IPS-20b (cell line): ENCODE measurements around the gene CYTH3.

Experiments used
- H3K27ac ChIP-seq: one replicate; pipeline ENCODE4 v1.5.1; 2013; ENCODE audit warnings: low read length
- H3K27me3 ChIP-seq: 2 replicates; pipeline ENCODE4 v1.6.1; 2013; ENCODE audit warnings: mild to moderate bottlenecking, low read length, inconsistent platforms; ENCODE audit not compliant: insufficient read depth
- H3K36me3 ChIP-seq: 2 replicates; pipeline ENCODE4 v1.6.1; 2013; ENCODE audit warnings: low read depth, mild to moderate bottlenecking, inconsistent platforms, low read length, moderate library complexity; ENCODE audit not compliant: insufficient read depth
- H3K4me1 ChIP-seq: 2 replicates; pipeline ENCODE4 v1.6.1; 2013; ENCODE audit warnings: mild to moderate bottlenecking, control low read depth, inconsistent platforms, low read length, moderate library complexity; ENCODE audit not compliant: insufficient read depth
- H3K4me3 ChIP-seq: 2 replicates; pipeline ENCODE4 v1.5.1; 2013; ENCODE audit warnings: mild to moderate bottlenecking, low read length, inconsistent platforms
- H3K9ac ChIP-seq: 2 replicates; pipeline ENCODE4 v1.6.1; 2013; ENCODE audit warnings: low read depth, mild to moderate bottlenecking, inconsistent platforms, low read length, moderate library complexity
- H3K9me3 ChIP-seq: 2 replicates; pipeline ENCODE4 v1.6.1; 2013; ENCODE audit warnings: mild to moderate bottlenecking, low read depth, low read length, inconsistent platforms; ENCODE audit not compliant: insufficient read depth

The CYTH3 gene

GRCh38 chr7:6123843-6124242 is 148.6 kb downstream of the CYTH3 start:
- peaks cover 70% of the 10 kb centered on the region for H3K36me3 ChIP-seq
- no peak overlapping the region for H3K9ac ChIP-seq
- no peak overlapping the region for H3K4me3 ChIP-seq
- no peaks in the 10 kb centered on the region for H3K27me3 ChIP-seq
- no peak overlapping the region for H3K27ac ChIP-seq
- H3K4me1 ChIP-seq: no peaks in the 10 kb centered on the region
- H3K9me3 ChIP-seq: no peaks in the 10 kb centered on the region

- Histone ChIP-seq H3K9ac (no peak overlapping the region), H3K36me3 (peaks cover 81% of the 10 kb centered on the region), H3K9me3 (no peaks in the 10 kb centered on the region), H3K4me3 (no peak overlapping the region), H3K27me3 (no peaks in the 10 kb centered on the region), H3K4me1 (no peaks in the 10 kb centered on the region), H3K27ac (no peak overlapping the region)
These were observed 151.3 kb downstream of the CYTH3 start for GRCh38 chr7:6121141-6121540.

GRCh38 chr7:6117533-6117932 is 154.9 kb downstream of the CYTH3 start:
- Histone ChIP-seq H3K9me3 (no peaks in the 10 kb centered on the region), H3K27ac (no peak overlapping the region), H3K4me1 (no peaks in the 10 kb centered on the region), H3K36me3 (peaks cover 88% of the 10 kb centered on the region), H3K27me3 (no peaks in the 10 kb centered on the region), H3K4me3 (no peak overlapping the region), H3K9ac (no peak overlapping the region)

GRCh38 chr7:6116211-6116610 is 156.2 kb downstream of the CYTH3 start:
- H3K9ac ChIP-seq: no peak overlapping the region

More at GRCh38 chr7:6116211-6116610, 156.2 kb downstream of the CYTH3 start:
- no peaks in the 10 kb centered on the region for H3K4me1 ChIP-seq
- no peak overlapping the region for H3K4me3 ChIP-seq
- H3K27me3 ChIP-seq: no peaks in the 10 kb centered on the region
- no peaks in the 10 kb centered on the region for H3K9me3 ChIP-seq
- no peak overlapping the region for H3K27ac ChIP-seq
- peaks cover 85% of the 10 kb centered on the region for H3K36me3 ChIP-seq
